ENCODE data around the gene UNG.

Gene UNG

GRCh38 chr12:109125791-109126190 lies 28.4 kb downstream of the UNG start:
- H3K27ac ChIP-seq, result no peak overlapping the region
- no peak for DNase-seq (ENCODE audit: low spot score)
- POLR2A ChIA-PET (ENCODE audit: low non-redundant PET), result no interaction called here
- CTCF ChIA-PET, result interaction anchor here (0.6 kb wide), 1 partner anchor 59 kb away, joined by 3 read pairs; no protein-coding TSS in a partner anchor
- TF ChIP-seq CTCF (conservative IDR thresholded peaks at IDR 0.05; ENCODE audit: low read depth), result no peak

GRCh38 chr12:109126784-109127183 lies 29.4 kb downstream of the UNG start:
- no peak for DNase-seq (ENCODE audit: low spot score)
- ChIA-PET POLR2A (ENCODE audit: low non-redundant PET) (no interaction called here), CTCF (no interaction called here)
- no peak overlapping the region for H3K27ac ChIP-seq
- no peak for TF ChIP-seq CTCF (conservative IDR thresholded peaks at IDR 0.05; ENCODE audit: low read depth)

GRCh38 chr12:109127533-109128242 lies 30.3 kb downstream of the UNG start:
- ChIA-PET POLR2A (ENCODE audit: low non-redundant PET) (interaction anchor here (0.7 kb wide), 1 partner anchor 18 kb away, joined by 6 read pairs; no protein-coding TSS in a partner anchor), CTCF (interaction anchor here (0.6 to 0.7 kb wide), 4 partner anchors 16 to 352 kb away, joined by 3 to 5 read pairs (median 4); no protein-coding TSS in a partner anchor)
- no peak for TF ChIP-seq CTCF (conservative IDR thresholded peaks at IDR 0.05; ENCODE audit: low read depth)
- DNase-seq (ENCODE audit: low spot score), result no peak
- no peak overlapping the region for H3K27ac ChIP-seq

- TF ChIP-seq CTCF (conservative IDR thresholded peaks at IDR 0.05; ENCODE audit: low read depth), result no peak
- no peak overlapping the region for H3K27ac ChIP-seq
- POLR2A ChIA-PET (ENCODE audit: low non-redundant PET), result no interaction called here
- no peak for DNase-seq (ENCODE audit: low spot score)
- CTCF ChIA-PET, result interaction anchor here (0.6 kb wide), 1 partner anchor 462 kb away, joined by 4 read pairs; no protein-coding TSS in a partner anchor
These were observed 33.1 kb downstream of the UNG start for GRCh38 chr12:109130297-109131153.

GRCh38 chr12:109131154-109132050 lies 34.0 kb downstream of the UNG start:
- DNase-seq (ENCODE audit: low spot score), result no peak
- no peak for TF ChIP-seq CTCF (conservative IDR thresholded peaks at IDR 0.05; ENCODE audit: low read depth)
- no peak overlapping the region for H3K27ac ChIP-seq
- ChIA-PET POLR2A (ENCODE audit: low non-redundant PET) (interaction anchor here (0.6 kb wide), 1 partner anchor 9 kb away, joined by 3 read pairs; no protein-coding TSS in a partner anchor), CTCF (interaction anchor here (0.6 to 0.9 kb wide), 2 partner anchors 285 to 463 kb away, joined by 3 to 4 read pairs; no protein-coding TSS in a partner anchor)

Measured in RWPE1 (cell line).